ENCODE results near the gene WIPF2.

The WIPF2 gene, protein sequence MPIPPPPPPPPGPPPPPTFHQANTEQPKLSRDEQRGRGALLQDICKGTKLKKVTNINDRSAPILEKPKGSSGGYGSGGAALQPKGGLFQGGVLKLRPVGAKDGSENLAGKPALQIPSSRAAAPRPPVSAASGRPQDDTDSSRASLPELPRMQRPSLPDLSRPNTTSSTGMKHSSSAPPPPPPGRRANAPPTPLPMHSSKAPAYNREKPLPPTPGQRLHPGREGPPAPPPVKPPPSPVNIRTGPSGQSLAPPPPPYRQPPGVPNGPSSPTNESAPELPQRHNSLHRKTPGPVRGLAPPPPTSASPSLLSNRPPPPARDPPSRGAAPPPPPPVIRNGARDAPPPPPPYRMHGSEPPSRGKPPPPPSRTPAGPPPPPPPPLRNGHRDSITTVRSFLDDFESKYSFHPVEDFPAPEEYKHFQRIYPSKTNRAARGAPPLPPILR

DNA sequence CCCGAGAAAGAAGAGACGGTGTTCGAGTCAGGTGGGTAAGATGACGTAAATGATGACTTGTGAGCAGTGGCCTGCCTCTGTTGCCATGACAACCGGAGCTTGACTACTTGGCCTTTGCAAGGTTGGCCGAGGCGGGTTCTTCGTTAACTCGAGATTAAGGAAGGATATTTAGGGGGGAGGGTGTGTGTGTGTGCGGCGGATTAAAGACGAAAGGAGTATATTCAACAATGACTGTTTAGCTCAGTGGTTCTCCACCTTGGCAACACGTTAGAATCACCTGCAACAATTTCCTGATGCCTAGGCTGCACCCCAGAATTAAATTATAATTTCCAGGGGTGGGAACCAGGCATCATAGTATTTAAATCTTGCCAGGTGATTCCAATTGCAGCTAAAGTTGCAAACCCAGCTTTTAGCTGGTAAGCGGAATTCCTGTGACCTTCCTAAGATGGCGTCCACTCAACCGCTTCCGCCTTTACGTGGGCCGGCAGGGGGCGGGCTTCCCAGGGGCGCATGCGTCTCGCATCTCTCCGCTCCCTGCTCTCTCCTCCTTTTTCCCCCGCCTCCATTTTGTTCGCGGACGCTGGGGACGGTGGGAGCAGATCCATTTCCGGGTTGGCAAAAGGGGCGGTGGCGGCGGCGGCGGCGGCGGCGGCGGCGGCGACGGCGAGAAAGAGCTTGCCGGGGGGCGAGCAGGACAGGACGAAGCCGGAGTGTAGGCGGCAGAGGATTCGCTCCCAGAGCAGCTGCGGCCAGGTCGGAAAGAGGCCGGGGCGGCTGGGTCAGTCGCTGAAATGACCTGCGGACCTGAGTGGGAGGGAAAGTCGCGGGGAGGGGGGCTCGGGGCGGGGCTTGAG lies at the start of gene WIPF2:
WIPF2 (plus strand) TSS at position 565 of the 854 bp plus-strand sequence. CDS start 37,156 bp downstream, outside the sequence.
- DNase-seq (ENCODE audit: low read depth): peak; percentile 99
- TF ChIP-seq, protein P1, sequence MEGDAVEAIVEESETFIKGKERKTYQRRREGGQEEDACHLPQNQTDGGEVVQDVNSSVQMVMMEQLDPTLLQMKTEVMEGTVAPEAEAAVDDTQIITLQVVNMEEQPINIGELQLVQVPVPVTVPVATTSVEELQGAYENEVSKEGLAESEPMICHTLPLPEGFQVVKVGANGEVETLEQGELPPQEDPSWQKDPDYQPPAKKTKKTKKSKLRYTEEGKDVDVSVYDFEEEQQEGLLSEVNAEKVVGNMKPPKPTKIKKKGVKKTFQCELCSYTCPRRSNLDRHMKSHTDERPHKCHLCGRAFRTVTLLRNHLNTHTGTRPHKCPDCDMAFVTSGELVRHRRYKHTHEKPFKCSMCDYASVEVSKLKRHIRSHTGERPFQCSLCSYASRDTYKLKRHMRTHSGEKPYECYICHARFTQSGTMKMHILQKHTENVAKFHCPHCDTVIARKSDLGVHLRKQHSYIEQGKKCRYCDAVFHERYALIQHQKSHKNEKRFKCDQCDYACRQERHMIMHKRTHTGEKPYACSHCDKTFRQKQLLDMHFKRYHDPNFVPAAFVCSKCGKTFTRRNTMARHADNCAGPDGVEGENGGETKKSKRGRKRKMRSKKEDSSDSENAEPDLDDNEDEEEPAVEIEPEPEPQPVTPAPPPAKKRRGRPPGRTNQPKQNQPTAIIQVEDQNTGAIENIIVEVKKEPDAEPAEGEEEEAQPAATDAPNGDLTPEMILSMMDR (conservative IDR thresholded peaks at IDR 0.05; ENCODE audit: low read depth, low read length): peak; percentile 77
- peak within 1 kb of the TSS; percentile 77 for H3K4me3 ChIP-seq (ENCODE audit: low read length)

DNA sequence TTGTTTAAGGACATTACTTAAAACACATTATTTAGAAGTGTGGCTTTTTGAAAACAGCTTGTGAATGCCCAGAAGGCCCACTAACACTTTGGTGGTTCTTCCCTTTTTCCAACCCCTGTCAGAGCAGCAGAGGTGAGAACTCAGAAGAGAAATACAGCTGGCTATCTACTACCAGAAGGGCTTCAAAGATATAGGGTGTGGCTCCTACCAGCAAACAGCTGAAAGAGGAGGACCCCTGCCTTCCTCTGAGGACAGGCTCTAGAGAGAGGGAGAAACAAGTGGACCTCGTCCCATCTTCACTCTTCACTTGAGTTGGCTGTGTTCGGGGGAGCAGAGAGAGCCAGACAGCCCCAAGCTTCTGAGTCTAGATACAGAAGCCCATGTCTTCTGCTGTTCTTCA lies 48.8 kb upstream of the WIPF2 start:
- DNase-seq (ENCODE audit: low read depth): no peak
- TF ChIP-seq, protein P1 (conservative IDR thresholded peaks at IDR 0.05; ENCODE audit: low read depth, low read length): no peak

DNA sequence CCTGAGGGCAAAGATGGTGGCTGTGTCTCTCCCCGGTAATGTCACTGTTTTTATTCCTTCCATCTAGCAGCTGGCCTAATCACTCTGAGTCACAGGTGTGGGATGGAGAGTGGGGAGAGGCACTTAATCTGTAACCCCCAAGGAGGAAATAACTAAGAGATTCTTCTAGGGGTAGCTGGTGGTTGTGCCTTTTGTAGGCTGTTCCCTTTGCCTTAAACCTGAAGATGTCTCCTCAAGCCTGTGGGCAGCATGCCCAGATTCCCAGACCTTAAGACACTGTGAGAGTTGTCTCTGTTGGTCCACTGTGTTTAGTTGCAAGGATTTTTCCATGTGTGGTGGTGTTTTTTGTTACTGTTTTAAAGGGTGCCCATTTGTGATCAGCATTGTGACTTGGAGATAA lies 47.4 kb upstream of the WIPF2 start:
- TF ChIP-seq, protein P1 (conservative IDR thresholded peaks at IDR 0.05; ENCODE audit: low read depth, low read length): no peak
- no peak overlapping the region for H3K4me3 ChIP-seq (ENCODE audit: low read length)
- no peak for DNase-seq (ENCODE audit: low read depth)

More for the DNA sequence above, 48.8 kb upstream of the WIPF2 start:
- no peak overlapping the region for H3K4me3 ChIP-seq (ENCODE audit: low read length)

DNA sequence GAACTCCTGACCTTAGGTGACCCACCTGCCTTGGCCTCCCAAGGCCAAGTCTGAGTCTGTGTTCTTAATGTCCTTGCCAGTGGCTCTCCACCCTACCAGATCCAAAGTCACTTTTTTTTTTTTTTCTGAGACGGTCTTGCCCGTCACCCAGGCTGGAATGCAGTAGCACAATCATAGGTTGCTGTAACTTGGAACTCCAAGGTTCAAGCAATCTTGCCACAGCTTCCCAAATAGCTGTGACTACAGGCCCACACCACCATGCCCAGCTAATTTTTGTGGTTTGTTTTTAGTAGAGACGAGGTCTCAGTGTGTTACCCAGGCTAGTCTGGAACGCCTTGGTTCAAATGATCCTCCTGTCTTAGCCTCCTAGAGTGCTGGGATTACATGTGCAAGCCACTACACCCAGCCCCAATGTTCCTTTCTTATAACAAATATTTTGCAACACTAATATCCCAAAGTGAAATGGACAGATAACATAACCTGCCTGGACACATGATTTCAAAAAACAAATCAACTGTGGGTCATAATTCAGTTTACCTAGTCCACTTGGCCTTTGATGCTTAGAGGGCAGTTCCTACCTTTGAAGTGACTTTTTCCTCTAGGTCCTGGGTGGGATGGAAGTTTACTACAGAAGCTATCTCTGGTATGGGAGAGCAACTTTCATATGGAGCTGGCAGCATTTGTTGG lies 45.9 kb upstream of the WIPF2 start:
- no peak for DNase-seq (ENCODE audit: low read depth)
- no peak overlapping the region for H3K4me3 ChIP-seq (ENCODE audit: low read length)
- TF ChIP-seq, protein P1 (conservative IDR thresholded peaks at IDR 0.05; ENCODE audit: low read depth, low read length): no peak

DNA sequence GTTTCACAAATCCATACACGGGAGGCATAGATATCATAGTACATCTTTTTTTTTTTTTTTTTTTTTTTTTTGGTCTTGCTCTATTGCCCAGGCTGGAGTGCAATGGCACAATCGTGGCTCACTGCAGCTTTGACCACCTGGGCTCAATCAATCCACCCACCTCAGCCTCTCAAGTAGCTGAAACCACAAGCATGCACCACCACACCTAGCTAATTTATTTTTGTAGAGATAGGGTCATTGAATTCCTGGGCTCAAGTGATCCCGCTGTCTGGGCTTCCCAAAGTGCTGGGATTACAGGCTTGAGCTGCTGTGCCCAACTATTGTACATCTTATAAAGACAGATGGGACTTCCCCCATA lies 45.3 kb upstream of the WIPF2 start:
- H3K4me3 ChIP-seq (ENCODE audit: low read length): no peak overlapping the region
- TF ChIP-seq, protein P1 (conservative IDR thresholded peaks at IDR 0.05; ENCODE audit: low read depth, low read length): no peak
- no peak for DNase-seq (ENCODE audit: low read depth)

DNA sequence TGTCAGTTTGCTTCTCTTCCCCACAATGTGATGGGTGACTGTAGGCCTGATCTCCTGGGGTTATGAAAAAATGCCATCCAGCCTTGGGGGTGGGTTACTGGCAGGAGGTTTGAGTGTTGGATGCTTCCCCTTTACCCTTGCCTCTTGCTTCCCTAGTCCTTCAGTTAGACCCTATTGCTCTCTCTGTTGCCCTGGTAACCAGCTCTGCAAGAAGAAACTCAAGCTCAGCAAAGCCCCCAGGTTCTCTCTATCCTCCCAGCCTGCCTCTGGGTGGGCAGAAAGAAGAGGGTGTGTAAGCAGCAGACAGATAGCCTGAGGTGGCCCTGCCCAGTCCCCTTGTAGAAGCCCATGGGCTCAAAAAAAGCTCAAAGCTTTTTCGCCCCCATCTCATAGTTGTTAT lies 44.6 kb upstream of the WIPF2 start:
- no peak for DNase-seq (ENCODE audit: low read depth)
- TF ChIP-seq, protein P1 (conservative IDR thresholded peaks at IDR 0.05; ENCODE audit: low read depth, low read length): no peak
- H3K4me3 ChIP-seq (ENCODE audit: low read length): no peak overlapping the region

Measured in retinal pigment epithelial cell (primary cell).